SH-SY5Y (cell line): ENCODE data around the gene LRMDA.

Experiments
- GATA2 ChIP-seq: IDR thresholded peaks from 2 replicates; pipeline ENCODE4 v1.6.1; 2011; ENCODE audit warnings: mild to moderate bottlenecking, low read depth, low read length
- GATA3 ChIP-seq: IDR thresholded peaks from 2 replicates; pipeline ENCODE4 v1.6.1; 2011; ENCODE audit warnings: low read depth, mild to moderate bottlenecking, low read length, moderate library complexity

Gene LRMDA

GRCh38 chr10:75925999-75926398 is 494.6 kb downstream of the LRMDA start:
- TF ChIP-seq GATA2 (no peak), GATA3 (no peak)

GRCh38 chr10:75926763-75927162 is 495.3 kb downstream of the LRMDA start:
- no peak for TF ChIP-seq GATA3

- no peak for TF ChIP-seq GATA2
- TF ChIP-seq GATA3 = no peak
Measured at GRCh38 chr10:75928231-75928630, 496.8 kb downstream of the LRMDA start.

- TF ChIP-seq GATA3 = no peak
- no peak for TF ChIP-seq GATA2
Measured at GRCh38 chr10:75929630-75930161, 498.3 kb downstream of the LRMDA start.

- TF ChIP-seq GATA2 (no peak), GATA3 (no peak)
Measured at GRCh38 chr10:75932921-75933320, 501.5 kb downstream of the LRMDA start.

- TF ChIP-seq GATA3 (no peak), GATA2 (no peak)
Measured at GRCh38 chr10:75935240-75935639, 503.8 kb downstream of the LRMDA start.

GRCh38 chr10:75935650-75936400 is 504.4 kb downstream of the LRMDA start:
- TF ChIP-seq GATA3 (no peak), GATA2 (no peak)

GRCh38 chr10:75936841-75937240 is 505.4 kb downstream of the LRMDA start:
- TF ChIP-seq GATA2 = no peak
- no peak for TF ChIP-seq GATA3

- TF ChIP-seq GATA3 = no peak
Measured at GRCh38 chr10:75937823-75938222, 506.4 kb downstream of the LRMDA start.

GRCh38 chr10:75938380-75939122 is 507.1 kb downstream of the LRMDA start:
- TF ChIP-seq GATA3 (no peak), GATA2 (no peak)

GRCh38 chr10:75939541-75939940 is 508.1 kb downstream of the LRMDA start:
- no peak for TF ChIP-seq GATA3
- TF ChIP-seq GATA2 = no peak

GRCh38 chr10:75940742-75941141 is 509.3 kb downstream of the LRMDA start:
- no peak for TF ChIP-seq GATA2
- TF ChIP-seq GATA3 = no peak

- TF ChIP-seq GATA2 = no peak
- TF ChIP-seq GATA3 = no peak
Measured at GRCh38 chr10:75941223-75941801, 509.9 kb downstream of the LRMDA start.

GRCh38 chr10:75944061-75944460 is 512.6 kb downstream of the LRMDA start:
- TF ChIP-seq GATA2 = no peak
- TF ChIP-seq GATA3 = no peak

GRCh38 chr10:75948583-75948982 is 517.2 kb downstream of the LRMDA start:
- no peak for TF ChIP-seq GATA3
- no peak for TF ChIP-seq GATA2

- TF ChIP-seq GATA3 (no peak), GATA2 (no peak)
Measured at GRCh38 chr10:75950307-75950706, 518.9 kb downstream of the LRMDA start.
